H9 (cell line): ENCODE results near the gene TAF5L. TPM values are rescaled to one million over a fixed set of nuclear protein-coding genes. Genes with fewer than 3 reads are reported as not detected.

Source experiments
- DNase-seq: peaks from one replicate; pipeline ENCODE4 v3.0.0-alpha.2; 2017
- H2AFZ ChIP-seq: one replicate; pipeline ENCODE4 v1.6.1; 2013; ENCODE audit warnings: mild to moderate bottlenecking, low read length, control low read depth, moderate library complexity
- H2AK5ac ChIP-seq: 2 replicates; pipeline ENCODE4 v1.6.1; 2013; ENCODE audit warnings: low read length, control low read depth, mixed read lengths; ENCODE audit not compliant: insufficient read length
- H2BK120ac ChIP-seq: one replicate; pipeline ENCODE4 v1.6.1; 2013; ENCODE audit warnings: low read depth, mild to moderate bottlenecking, low read length, control low read depth, inconsistent platforms; ENCODE audit not compliant: poor library complexity, severe bottlenecking
- H2BK12ac ChIP-seq: 2 replicates; pipeline ENCODE4 v1.6.1; 2013; ENCODE audit warnings: low read length, control low read depth, mixed read lengths, low read depth; ENCODE audit not compliant: insufficient read length
- H2BK15ac ChIP-seq: 2 replicates; pipeline ENCODE4 v1.6.1; 2013; ENCODE audit warnings: low read depth, low read length, control low read depth
- H2BK20ac ChIP-seq: one replicate; pipeline ENCODE4 v1.6.1; 2013; ENCODE audit warnings: low read depth, mild to moderate bottlenecking, low read length, control low read depth, inconsistent platforms; ENCODE audit not compliant: poor library complexity, severe bottlenecking
- H2BK5ac ChIP-seq: 2 replicates; pipeline ENCODE4 v1.6.1; 2013; ENCODE audit warnings: low read length, control low read depth, mixed read lengths; ENCODE audit not compliant: insufficient read length
- H3K14ac ChIP-seq: 2 replicates; pipeline ENCODE4 v1.6.1; 2013; ENCODE audit warnings: low read length, control low read depth; ENCODE audit not compliant: insufficient read depth
- H3K18ac ChIP-seq: 2 replicates; pipeline ENCODE4 v1.6.1; 2013; ENCODE audit warnings: low read depth, mild to moderate bottlenecking, mixed read lengths, low read length, control low read depth; ENCODE audit not compliant: insufficient read length
- H3K23ac ChIP-seq: 2 replicates; pipeline ENCODE4 v1.6.1; 2013; ENCODE audit warnings: low read length, control low read depth, mixed read lengths, low read depth; ENCODE audit not compliant: insufficient read length
- H3K23me2 ChIP-seq: 2 replicates; pipeline ENCODE4 v1.6.1; 2013; ENCODE audit warnings: low read depth, mild to moderate bottlenecking, mixed read lengths, low read length, control low read depth; ENCODE audit not compliant: insufficient read length, poor library complexity, severe bottlenecking
- H3K27ac ChIP-seq: 2 replicates; pipeline ENCODE4 v1.5.1; 2013; ENCODE audit warnings: low read length, control low read depth, mixed read lengths, low read depth; ENCODE audit not compliant: insufficient read length
- H3K27me3 ChIP-seq: 2 replicates; pipeline ENCODE4 v1.6.1; 2013; ENCODE audit warnings: low read length, control low read depth, inconsistent platforms; ENCODE audit not compliant: insufficient read depth
- H3K4ac ChIP-seq: 2 replicates; pipeline ENCODE4 v1.6.1; 2013; ENCODE audit warnings: low read depth, mild to moderate bottlenecking, control low read depth, inconsistent platforms, low read length, moderate library complexity
- H3K4me1 ChIP-seq: 2 replicates; pipeline ENCODE4 v1.6.1; 2013; ENCODE audit warnings: low read length, control low read depth, inconsistent platforms; ENCODE audit not compliant: insufficient read depth
- H3K4me2 ChIP-seq: 2 replicates; pipeline ENCODE4 v1.6.1; 2013; ENCODE audit warnings: low read length, control low read depth, mixed read lengths; ENCODE audit not compliant: insufficient read length, insufficient read depth
- H3K56ac ChIP-seq: 2 replicates; pipeline ENCODE4 v1.6.1; 2013; ENCODE audit warnings: low read depth, mild to moderate bottlenecking, mixed read lengths, low read length, control low read depth; ENCODE audit not compliant: insufficient read length
- H3K79me1 ChIP-seq: 2 replicates; pipeline ENCODE4 v1.6.1; 2013; ENCODE audit warnings: low read depth, mild to moderate bottlenecking, moderate library complexity, low read length, control low read depth, inconsistent platforms; ENCODE audit not compliant: insufficient read depth, poor library complexity, severe bottlenecking
- H3K79me2 ChIP-seq: 2 replicates; pipeline ENCODE4 v1.6.1; 2013; ENCODE audit warnings: low read length, control low read depth, inconsistent platforms; ENCODE audit not compliant: insufficient read depth
- H3K9ac ChIP-seq: 2 replicates; pipeline ENCODE4 v1.6.1; 2013; ENCODE audit warnings: low read length, control low read depth, mixed read lengths; ENCODE audit not compliant: insufficient read length; ENCODE audit errors: extremely low read depth
- H3K9me3 ChIP-seq: one replicate; pipeline ENCODE4 v1.6.1; 2013; ENCODE audit warnings: low read depth, low read length, inconsistent platforms; ENCODE audit not compliant: control insufficient read depth
- H3T11ph ChIP-seq: one replicate; pipeline ENCODE4 v1.6.1; 2013; ENCODE audit warnings: mild to moderate bottlenecking, low read length, control low read depth, inconsistent platforms
- H4K20me1 ChIP-seq: one replicate; pipeline ENCODE4 v1.6.1; 2013; ENCODE audit not compliant: control insufficient read depth, insufficient read length, insufficient read depth
- H4K5ac ChIP-seq: 2 replicates; pipeline ENCODE4 v1.6.1; 2013; ENCODE audit warnings: low read depth, mild to moderate bottlenecking, mixed read lengths, low read length, control low read depth; ENCODE audit not compliant: insufficient read length
- H4K8ac ChIP-seq: replicated peaks from 2 replicates; pipeline ENCODE4 v1.6.1; 2013; ENCODE audit warnings: low read length, control low read depth, mixed read lengths, low read depth; ENCODE audit not compliant: insufficient read length
- H4K91ac ChIP-seq: 2 replicates; pipeline ENCODE4 v1.6.1; 2013; ENCODE audit warnings: low read depth, mild to moderate bottlenecking, moderate library complexity, mixed read lengths, low read length, control low read depth; ENCODE audit not compliant: insufficient read length
- H3K27ac Mint-ChIP-seq, 3 experiments: 2 replicates in 2 of 3; 3 replicates in 1 of 3; pipeline ENCODE4 v1.8.0; 2020 to 2021; ENCODE audit warnings: mixed read lengths in 3 of 3, mild to moderate bottlenecking in 1 of 3, moderate library complexity in 1 of 3
- H3K27me3 Mint-ChIP-seq: 2 replicates; pipeline ENCODE4 v1.8.0; 2021; ENCODE audit warnings: low read depth, mild to moderate bottlenecking, moderate library complexity, mixed read lengths
- H3K36me3 Mint-ChIP-seq, 3 experiments: 2 replicates in 2 of 3; 3 replicates in 1 of 3; pipeline ENCODE4 v1.8.0; 2020 to 2021; ENCODE audit warnings: low read depth in 3 of 3, mixed read lengths in 3 of 3; ENCODE audit not compliant: insufficient read depth in 1 of 3
- H3K4me1 Mint-ChIP-seq, 2 experiments: 2 replicates each; pipeline ENCODE4 v1.8.0; 2020; ENCODE audit warnings: mixed read lengths in 2 of 2
- H3K4me3 Mint-ChIP-seq, 2 experiments: 2 replicates in 1 of 2; 3 replicates in 1 of 2; pipeline ENCODE4 v1.8.0; 2020 to 2021; ENCODE audit warnings: mild to moderate bottlenecking in 2 of 2, mixed read lengths in 2 of 2, moderate library complexity in 1 of 2
- H3K9me3 Mint-ChIP-seq, 2 experiments: 2 replicates in 1 of 2; 3 replicates in 1 of 2; pipeline ENCODE4 v1.8.0; 2020; ENCODE audit warnings: mild to moderate bottlenecking in 2 of 2, mixed read lengths in 2 of 2, moderate library complexity in 1 of 2
- CTCF ChIP-seq: fragments of 200-600 bp; sonication (generic); conservative IDR thresholded peaks from 3 replicates; pipeline ENCODE4 v1.8.0; 2021; ENCODE audit warnings: antibody characterized with exemption, mild to moderate bottlenecking
- WGBS: extraction: QIAGEN DNeasy Blood & Tissue Kit; methylation state at CpG from one replicate; pipeline ENCODE4 v1.1.7; 2013; ENCODE audit warnings: missing lambda C conversion rate, low lambda C conversion rate, mixed read lengths; ENCODE audit not compliant: insufficient read length; ENCODE audit errors: extremely low coverage; 5-methylcytosine and 5-hydroxymethylcytosine counted together
- total RNA-seq: library from RNA; stranded (reverse); gene quantifications from 2 replicates; pipeline ENCODE4 v1.2.1, GENCODE V29; 2021

TAF5L gene
- total RNA-seq, 1 experiment from 2014 or later: 30.3 TPM

- H4K20me1 ChIP-seq: no peaks in the 10 kb centered on the region
- Mint-ChIP-seq H3K9me3 (peaks cover 0 to 3% of the 10 kb centered on the region in 2 experiments; a peak in 1 of 5 replicates), H3K36me3 (no peaks in the 10 kb centered on the region), H3K4me1 (peaks cover 30 to 40% of the 10 kb centered on the region in 2 experiments), H3K27me3 (peaks cover 4% of the 10 kb centered on the region; the same call in 1 of the 2 replicates), H3K27ac (peak overlapping the region; percentile 10 to 87 (median 81); a peak in 4 of 7 replicates), H3K4me3 (no peak overlapping the region; a peak in 1 of 5 replicates)
- H3K23me2 ChIP-seq: peaks cover 3% of the 10 kb centered on the region
- H3K27ac ChIP-seq: no peak overlapping the region
- no peak overlapping the region for H3K23ac ChIP-seq
- no peak overlapping the region for H4K5ac ChIP-seq
- no peak overlapping the region for H2BK20ac ChIP-seq
- H2BK5ac ChIP-seq: no peak overlapping the region
- no peaks in the 10 kb centered on the region for H3K79me2 ChIP-seq
- H3K9ac ChIP-seq: no peak overlapping the region
- H4K91ac ChIP-seq: no peak overlapping the region
- no peak for DNase-seq
- H2AK5ac ChIP-seq: no peak overlapping the region
- H4K8ac ChIP-seq: no peak overlapping the region
- no peak for TF ChIP-seq CTCF
- no peak overlapping the region for H3K4me2 ChIP-seq
- H2BK120ac ChIP-seq: no peak overlapping the region
- H3K4ac ChIP-seq: no peak overlapping the region
- H3K56ac ChIP-seq: no peak overlapping the region
- no peak overlapping the region for H2BK15ac ChIP-seq
- no peaks in the 10 kb centered on the region for H3K9me3 ChIP-seq
- H3K18ac ChIP-seq: no peak overlapping the region
- H3K14ac ChIP-seq: no peak overlapping the region
- H3K27me3 ChIP-seq: no peaks in the 10 kb centered on the region
- H3K79me1 ChIP-seq: no peaks in the 10 kb centered on the region
- no peak overlapping the region for H2AFZ ChIP-seq
- peaks cover 3% of the 10 kb centered on the region; the same call in 1 of the 2 replicates for H3K4me1 ChIP-seq
- H2BK12ac ChIP-seq: no peak overlapping the region
- no CpG with 5 or more reads among the region's 3 CpGs for WGBS
- H3T11ph ChIP-seq: no peak overlapping the region
These were observed 63.2 kb downstream of the TAF5L start for GRCh38 chr1:229562686-229563085.
